ENCODE data around the gene NRXN3.
A peak's percentile ranks its signal among the peaks of the same experiment; 100 is the strongest.
"Not testable (repeated sequence)": the region's sequence is repeated elsewhere in the genome, so short reads cannot be mapped to it uniquely, and the experiment has no call there.

Gene NRXN3

GRCh38 chr14:79098324-79098723 lies 928.2 kb downstream of the NRXN3 start:
- no peak for DNase-seq

GRCh38 chr14:79100578-79100977 lies 930.4 kb downstream of the NRXN3 start:
- DNase-seq: no peak

- no peak for DNase-seq
Measured at GRCh38 chr14:79101388-79101787, 931.2 kb downstream of the NRXN3 start.

GRCh38 chr14:79103764-79104163 lies 933.6 kb downstream of the NRXN3 start:
- DNase-seq: no peak

- not testable (repeated sequence) for DNase-seq
Measured at GRCh38 chr14:79110564-79110963, 940.4 kb downstream of the NRXN3 start.

- no peak for DNase-seq
Measured at GRCh38 chr14:79111987-79112501, 941.9 kb downstream of the NRXN3 start.

- DNase-seq: no peak
Measured at GRCh38 chr14:79117561-79117960, 947.4 kb downstream of the NRXN3 start.

GRCh38 chr14:79118291-79118690 lies 948.1 kb downstream of the NRXN3 start:
- peak; percentile 34 for DNase-seq

GRCh38 chr14:79134361-79134760 lies 964.2 kb downstream of the NRXN3 start:
- no peak for DNase-seq

GRCh38 chr14:79136071-79137044 lies 966.2 kb downstream of the NRXN3 start:
- DNase-seq: no peak

GRCh38 chr14:79137045-79137430 lies 966.9 kb downstream of the NRXN3 start:
- no peak for DNase-seq

- no peak for DNase-seq
Measured at GRCh38 chr14:79137836-79138235, 967.7 kb downstream of the NRXN3 start.

GRCh38 chr14:79144896-79145295 lies 974.7 kb downstream of the NRXN3 start:
- DNase-seq: no peak

- DNase-seq: no peak
Measured at GRCh38 chr14:79150226-79150625, 980.1 kb downstream of the NRXN3 start.

GRCh38 chr14:79157369-79157768 lies 987.2 kb downstream of the NRXN3 start:
- no peak for DNase-seq

- DNase-seq: no peak
Measured at GRCh38 chr14:79161571-79161970, 991.4 kb downstream of the NRXN3 start.

GRCh38 chr14:79162833-79163232 lies 992.7 kb downstream of the NRXN3 start:
- no peak for DNase-seq

- no peak for DNase-seq
Measured at GRCh38 chr14:79165471-79166090, 995.4 kb downstream of the NRXN3 start.

- DNase-seq: no peak
Measured at GRCh38 chr14:79166171-79166570, 996.0 kb downstream of the NRXN3 start.

- DNase-seq: no peak
Measured at GRCh38 chr14:79167957-79168356, 997.8 kb downstream of the NRXN3 start.

GRCh38 chr14:79175671-79176070 lies 1005.5 kb downstream of the NRXN3 start:
- no peak for DNase-seq

GRCh38 chr14:79177106-79177505 lies 1006.9 kb downstream of the NRXN3 start:
- no peak for DNase-seq

- no peak for DNase-seq
Measured at GRCh38 chr14:79178719-79179118, 1008.5 kb downstream of the NRXN3 start.

GRCh38 chr14:79179985-79180384 lies 1009.8 kb downstream of the NRXN3 start:
- no peak for DNase-seq

All from DMS53 (cell line).